NT2/D1 (cell line): Measurements from ENCODE around the gene GRM7.
A peak's percentile ranks its signal among the peaks of the same experiment; 100 is the strongest.

Source experiments
- DNase-seq: peaks from one replicate; pipeline ENCODE4 v3.0.0-alpha.2; 2011; ENCODE audit warnings: low read depth, low spot score
- H3K27me3 ChIP-seq: 2 replicates; pipeline ENCODE4 v1.6.0; 2011; ENCODE audit warnings: mild to moderate bottlenecking; ENCODE audit not compliant: insufficient read length, insufficient read depth
- H3K36me3 ChIP-seq: 2 replicates; pipeline ENCODE4 v1.6.1; 2011; ENCODE audit warnings: mild to moderate bottlenecking, low read length, mixed read lengths; ENCODE audit not compliant: insufficient read depth, insufficient read length
- H3K4me1 ChIP-seq: 2 replicates; pipeline ENCODE4 v1.5.1; 2011; ENCODE audit not compliant: insufficient read depth, insufficient read length
- H3K4me3 ChIP-seq: 2 replicates; pipeline ENCODE4 v1.5.1; 2011; ENCODE audit warnings: low read depth; ENCODE audit not compliant: insufficient read length
- H3K9ac ChIP-seq: 2 replicates; pipeline ENCODE4 v1.6.0; 2011; ENCODE audit warnings: low read depth; ENCODE audit not compliant: insufficient read length
- H3K9me3 ChIP-seq: 2 replicates; pipeline ENCODE4 v1.5.1; 2011; ENCODE audit warnings: mild to moderate bottlenecking, low read length; ENCODE audit not compliant: insufficient read depth
- SUZ12 ChIP-seq: IDR thresholded peaks from 2 replicates; pipeline ENCODE4 v1.6.1; 2011; ENCODE audit not compliant: insufficient read length, insufficient read depth; ENCODE audit errors: extremely low read depth
- YY1 ChIP-seq: IDR thresholded peaks from 2 replicates; pipeline ENCODE4 v1.6.1; 2011; ENCODE audit not compliant: insufficient read length, insufficient read depth
- ZNF274 ChIP-seq: IDR thresholded peaks from 2 replicates; pipeline ENCODE4 v1.6.1; 2011; ENCODE audit warnings: mild to moderate bottlenecking, low read depth, low read length

GRM7 gene

DNA sequence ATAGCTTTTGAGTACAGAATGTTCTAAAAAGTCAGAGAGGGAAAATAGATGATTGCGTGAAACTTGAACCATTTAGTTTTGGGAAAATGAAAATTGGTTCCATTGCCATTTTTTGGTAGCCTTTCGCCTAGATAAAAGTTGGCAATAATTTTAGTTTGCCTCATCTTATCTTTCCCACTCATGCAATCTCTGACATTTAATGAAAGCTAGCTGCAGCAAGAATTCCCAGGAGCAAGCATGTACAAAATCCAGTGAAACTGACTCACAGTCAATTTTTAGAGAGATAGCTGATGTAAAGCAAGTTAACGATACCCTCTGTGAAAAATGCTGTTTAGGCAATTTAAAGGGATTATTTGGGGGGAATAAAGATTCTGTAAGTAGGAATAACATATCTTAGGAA is 797.4 kb downstream of the GRM7 start:
- Histone ChIP-seq H3K4me3 (no peak overlapping the region), H3K36me3 (no peaks in the 10 kb centered on the region), H3K9me3 (no peaks in the 10 kb centered on the region), H3K4me1 (no peaks in the 10 kb centered on the region), H3K27me3 (no peaks in the 10 kb centered on the region), H3K9ac (no peak overlapping the region)
- no peak for TF ChIP-seq YY1
- no peak for TF ChIP-seq SUZ12
- TF ChIP-seq ZNF274, result no peak
- no peak for DNase-seq

DNA sequence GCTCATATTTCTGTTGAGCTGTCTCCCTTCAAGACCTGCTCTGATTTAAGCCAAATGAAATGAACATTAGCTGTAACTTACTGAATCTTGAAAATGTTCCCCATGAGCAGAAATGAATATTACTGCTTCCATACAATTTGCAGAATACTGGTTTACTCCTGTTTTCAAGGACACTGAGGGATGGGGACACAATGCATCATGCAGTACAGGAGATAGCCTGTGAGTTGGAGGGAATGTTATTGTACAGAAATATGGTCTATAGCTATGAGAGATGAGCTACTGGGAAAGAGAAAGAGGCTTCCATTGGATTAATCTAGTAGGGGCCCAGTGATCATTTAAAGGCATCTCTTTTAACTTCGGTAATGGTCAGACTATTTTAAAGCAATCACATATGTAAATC is 798.2 kb downstream of the GRM7 start:
- no peaks in the 10 kb centered on the region for H3K27me3 ChIP-seq
- no peaks in the 10 kb centered on the region for H3K4me1 ChIP-seq
- no peak overlapping the region for H3K9ac ChIP-seq
- no peak for DNase-seq
- no peaks in the 10 kb centered on the region for H3K9me3 ChIP-seq
- no peak overlapping the region for H3K4me3 ChIP-seq
- H3K36me3 ChIP-seq, result no peaks in the 10 kb centered on the region
- TF ChIP-seq ZNF274, result no peak
- no peak for TF ChIP-seq YY1
- no peak for TF ChIP-seq SUZ12

DNA sequence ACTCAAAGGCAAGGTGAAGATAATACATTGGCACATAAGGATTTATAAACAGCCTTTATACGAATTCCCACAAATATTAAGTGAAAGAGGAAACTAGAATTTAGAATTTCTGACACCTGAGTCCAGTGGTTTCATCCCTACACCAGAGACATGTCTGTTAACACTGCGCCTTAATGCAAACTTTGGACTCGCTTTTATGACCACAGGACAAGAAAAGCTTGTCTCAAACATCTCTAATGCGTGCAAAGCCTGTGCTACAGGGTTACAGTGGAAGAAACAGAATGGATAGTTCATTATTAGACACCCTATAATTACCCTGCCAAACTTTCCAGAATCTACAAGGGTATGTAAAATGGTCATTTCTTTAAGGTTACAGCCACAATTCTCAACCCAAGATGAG is 802.9 kb downstream of the GRM7 start:
- Histone ChIP-seq H3K4me3 (no peak overlapping the region), H3K9ac (no peak overlapping the region), H3K36me3 (no peaks in the 10 kb centered on the region), H3K27me3 (no peaks in the 10 kb centered on the region), H3K4me1 (no peaks in the 10 kb centered on the region), H3K9me3 (no peaks in the 10 kb centered on the region)
- TF ChIP-seq SUZ12, result no peak
- no peak for DNase-seq

DNA sequence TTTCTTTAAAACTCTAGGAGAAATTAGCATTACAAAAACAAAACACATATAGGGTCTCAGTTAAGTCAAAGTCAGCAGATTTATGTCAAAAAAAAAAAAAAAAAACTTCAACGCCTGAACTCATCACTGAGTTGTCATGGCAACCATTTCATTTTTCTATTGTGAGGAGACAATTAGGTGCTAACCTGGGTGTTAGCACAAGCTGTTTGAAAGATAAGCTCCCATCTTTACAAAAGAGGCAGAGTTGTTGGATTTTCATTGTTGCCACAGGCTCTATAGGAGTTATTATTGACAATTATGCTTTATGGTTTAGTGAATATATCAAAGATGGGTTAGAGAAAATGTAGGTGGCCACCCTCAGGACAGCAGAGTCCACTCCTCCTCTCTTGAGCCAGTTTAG is 806.9 kb downstream of the GRM7 start:
- TF ChIP-seq YY1 (no peak), SUZ12 (no peak), ZNF274 (no peak)
- no peaks in the 10 kb centered on the region for H3K4me1 ChIP-seq
- H3K36me3 ChIP-seq, result no peaks in the 10 kb centered on the region
- H3K9me3 ChIP-seq, result no peaks in the 10 kb centered on the region
- H3K4me3 ChIP-seq, result no peak overlapping the region
- DNase-seq, result no peak
- no peak overlapping the region for H3K9ac ChIP-seq
- H3K27me3 ChIP-seq, result no peaks in the 10 kb centered on the region

DNA sequence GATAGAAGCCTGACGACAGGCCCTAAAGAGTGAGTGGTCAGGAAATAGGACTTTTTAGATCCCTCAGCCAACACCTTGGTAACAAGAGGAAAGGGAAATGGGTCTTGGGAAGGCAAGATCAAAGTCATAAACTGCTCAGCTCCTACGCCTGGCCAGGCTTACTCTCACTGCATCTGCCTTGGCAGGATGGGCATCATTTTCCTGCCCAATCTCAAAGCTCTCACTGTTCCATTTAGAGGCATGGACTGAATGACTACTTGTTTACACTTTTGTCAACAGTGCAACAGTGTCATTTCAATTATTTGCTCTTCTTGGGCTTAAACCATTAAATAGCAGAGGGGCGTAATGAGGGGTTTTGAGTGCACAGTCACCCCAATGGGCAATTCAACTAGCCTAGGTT is 808.7 kb downstream of the GRM7 start:
- no peak overlapping the region for H3K4me3 ChIP-seq
- H3K36me3 ChIP-seq, result no peaks in the 10 kb centered on the region
- H3K9me3 ChIP-seq, result no peaks in the 10 kb centered on the region
- H3K9ac ChIP-seq, result no peak overlapping the region
- H3K27me3 ChIP-seq, result no peaks in the 10 kb centered on the region
- no peak for TF ChIP-seq ZNF274
- TF ChIP-seq SUZ12, result no peak
- no peak for TF ChIP-seq YY1
- H3K4me1 ChIP-seq, result no peaks in the 10 kb centered on the region
- DNase-seq, result no peak

DNA sequence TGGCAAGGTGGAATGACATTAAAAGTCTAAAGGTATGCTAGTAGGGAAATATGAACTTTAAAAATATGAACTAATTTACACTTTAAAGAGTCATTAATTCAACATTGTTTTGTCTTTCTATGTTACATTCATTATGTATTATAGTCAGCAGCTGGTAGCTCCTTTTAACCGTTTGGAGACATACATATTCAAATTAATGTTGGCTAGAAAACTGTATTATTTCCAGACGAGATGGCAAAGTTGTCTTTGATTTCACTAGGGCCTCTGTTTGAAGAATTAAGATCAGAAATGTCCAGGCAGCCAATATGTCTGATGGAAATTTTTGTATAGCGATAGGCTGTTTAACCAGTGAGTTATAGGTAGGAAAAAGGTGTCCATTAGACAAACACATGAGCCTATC is 817.6 kb downstream of the GRM7 start:
- Histone ChIP-seq H3K9me3 (peaks cover 8% of the 10 kb centered on the region; the same call in 1 of the 2 replicates), H3K27me3 (no peaks in the 10 kb centered on the region), H3K36me3 (no peaks in the 10 kb centered on the region), H3K9ac (no peak overlapping the region), H3K4me3 (no peak overlapping the region), H3K4me1 (no peaks in the 10 kb centered on the region)
- DNase-seq, result no peak
- no peak for TF ChIP-seq YY1
- TF ChIP-seq ZNF274, result no peak

DNA sequence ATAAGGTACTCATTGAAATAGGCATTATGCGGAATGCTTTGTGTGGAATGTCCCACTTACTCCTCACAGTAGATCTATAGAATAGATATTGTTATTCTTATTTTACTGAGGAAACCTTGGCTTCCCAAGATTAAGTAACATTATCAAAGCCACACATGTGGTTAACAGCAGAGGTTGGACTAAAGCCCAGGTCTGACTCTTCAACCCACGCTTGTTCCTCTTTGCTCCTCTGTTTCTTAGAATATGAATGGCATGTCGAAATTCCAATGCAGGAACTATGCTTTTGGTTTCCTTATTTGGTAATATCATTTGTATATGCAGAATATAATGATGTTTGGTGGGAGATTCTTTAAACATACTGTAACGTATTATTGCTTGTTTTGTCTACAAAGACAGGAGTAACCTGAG is 821.9 kb downstream of the GRM7 start:
- Histone ChIP-seq H3K4me1 (no peaks in the 10 kb centered on the region), H3K27me3 (no peaks in the 10 kb centered on the region), H3K4me3 (no peak overlapping the region), H3K9me3 (peaks cover 8% of the 10 kb centered on the region; the same call in 1 of the 2 replicates), H3K36me3 (no peaks in the 10 kb centered on the region), H3K9ac (no peak overlapping the region)
- peak; percentile 20 for DNase-seq
- TF ChIP-seq SUZ12 (no peak), YY1 (no peak), ZNF274 (no peak)

DNA sequence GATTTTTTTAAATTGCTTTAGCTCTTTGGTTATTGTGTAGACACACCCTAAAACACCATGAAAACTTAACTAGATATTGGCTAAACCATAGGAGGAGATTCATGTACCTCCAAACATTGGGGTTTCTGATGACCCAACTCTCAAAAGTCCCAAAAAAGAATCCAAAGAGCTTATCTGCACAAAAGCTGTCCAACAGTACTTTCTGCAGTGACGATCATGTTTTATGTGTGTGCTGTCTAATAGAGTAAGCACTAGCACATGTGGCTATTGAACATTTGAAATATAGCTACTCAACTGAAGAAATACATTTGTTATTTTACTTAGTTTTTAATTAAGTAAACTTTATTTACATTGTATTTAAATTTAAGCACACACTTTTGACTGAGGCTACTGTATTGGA is 822.5 kb downstream of the GRM7 start:
- H3K27me3 ChIP-seq, result no peaks in the 10 kb centered on the region
- no peak overlapping the region for H3K4me3 ChIP-seq
- TF ChIP-seq SUZ12, result no peak
- H3K9me3 ChIP-seq, result peaks cover 8% of the 10 kb centered on the region; the same call in 1 of the 2 replicates
- DNase-seq, result no peak
- no peaks in the 10 kb centered on the region for H3K36me3 ChIP-seq
- H3K9ac ChIP-seq, result no peak overlapping the region
- H3K4me1 ChIP-seq, result no peaks in the 10 kb centered on the region
